Glomerular visceral epithelial cell (primary cell): Measurements from ENCODE around the gene TMEM45B.
"Not testable (repeated sequence)": the region's sequence is repeated elsewhere in the genome, so short reads cannot be mapped to it uniquely, and the experiment has no call there.

Experiments used
- DNase-seq: peaks from one replicate; pipeline ENCODE4 v3.0.0-alpha.2; 2016; ENCODE audit errors: extremely low spot score

The TMEM45B gene

GRCh38 chr11:129852125-129852740, 36.6 kb downstream of the TMEM45B start:
- no peak for DNase-seq

- no peak for DNase-seq
Measured at GRCh38 chr11:129853518-129854231, 38.0 kb downstream of the TMEM45B start.

- DNase-seq: no peak
Measured at GRCh38 chr11:129854232-129854805, 38.7 kb downstream of the TMEM45B start.

- no peak for DNase-seq
Measured at GRCh38 chr11:129855086-129855485, 39.4 kb downstream of the TMEM45B start.

- DNase-seq: no peak
Measured at GRCh38 chr11:129856036-129856435, 40.4 kb downstream of the TMEM45B start.

- peak; percentile 90 for DNase-seq
Measured at GRCh38 chr11:129861702-129862522, 46.3 kb downstream of the TMEM45B start.

- DNase-seq: no peak
Measured at GRCh38 chr11:129864811-129865210, 49.2 kb downstream of the TMEM45B start.

GRCh38 chr11:129865701-129866100, 50.1 kb downstream of the TMEM45B start:
- no peak for DNase-seq

- no peak for DNase-seq
Measured at GRCh38 chr11:129866311-129866710, 50.7 kb downstream of the TMEM45B start.

GRCh38 chr11:129868626-129869025, 53.0 kb downstream of the TMEM45B start:
- DNase-seq: not testable (repeated sequence)

GRCh38 chr11:129871914-129872313, 56.3 kb downstream of the TMEM45B start:
- DNase-seq: no peak

- no peak for DNase-seq
Measured at GRCh38 chr11:129880311-129880710, 64.7 kb downstream of the TMEM45B start.

GRCh38 chr11:129881570-129882170, 66.0 kb downstream of the TMEM45B start:
- peak; percentile 15 for DNase-seq

- no peak for DNase-seq
Measured at GRCh38 chr11:129884581-129884980, 68.9 kb downstream of the TMEM45B start.

- DNase-seq: no peak
Measured at GRCh38 chr11:129885381-129885780, 69.7 kb downstream of the TMEM45B start.

GRCh38 chr11:129888451-129888850, 72.8 kb downstream of the TMEM45B start:
- DNase-seq: no peak

- DNase-seq: no peak
Measured at GRCh38 chr11:129894278-129895125, 78.9 kb downstream of the TMEM45B start.

- DNase-seq: peak; percentile 77
Measured at GRCh38 chr11:129895126-129896041, 79.7 kb downstream of the TMEM45B start, which contains the start of gene NFRKB. NFRKB (minus strand) TSS chr11:129895578; CDS start chr11:129892849, 2,729 bp downstream.

- no peak for DNase-seq
Measured at GRCh38 chr11:129896062-129896461, 80.4 kb downstream of the TMEM45B start.

GRCh38 chr11:129905402-129905801, 89.8 kb downstream of the TMEM45B start:
- no peak for DNase-seq
